HG03175 (cell line): Measurements from ENCODE around the gene ADAMTS17.

Experiments used
- ATAC-seq: cut with Tn5 transposase; IDR thresholded peaks from one replicate; pipeline ENCODE4 v1.9.1; 2021; ENCODE audit warnings: mild to moderate bottlenecking, moderate library complexity; ENCODE audit not compliant: unreplicated experiment

ADAMTS17 gene

DNA sequence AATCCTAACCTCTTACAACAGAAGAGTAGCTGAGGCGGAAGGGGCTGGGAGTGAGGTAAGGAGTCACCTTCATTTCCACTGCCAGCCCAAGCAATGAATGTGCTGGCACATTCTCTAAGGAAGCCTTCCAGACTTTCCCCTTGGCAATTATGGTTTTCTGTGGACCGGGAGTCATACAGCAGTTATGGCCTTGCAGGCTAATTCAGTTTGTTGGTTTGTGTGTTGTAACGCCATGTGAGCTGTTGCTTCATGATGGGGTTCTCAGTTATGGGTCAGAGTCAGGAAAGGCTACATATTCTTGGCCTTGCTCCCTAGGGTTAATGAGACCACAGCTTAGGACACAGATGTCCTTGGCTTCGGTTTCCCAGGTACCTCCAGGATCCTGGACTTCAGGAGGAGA is 137.0 kb downstream of the ADAMTS17 start:
- ATAC-seq, result no peak

DNA sequence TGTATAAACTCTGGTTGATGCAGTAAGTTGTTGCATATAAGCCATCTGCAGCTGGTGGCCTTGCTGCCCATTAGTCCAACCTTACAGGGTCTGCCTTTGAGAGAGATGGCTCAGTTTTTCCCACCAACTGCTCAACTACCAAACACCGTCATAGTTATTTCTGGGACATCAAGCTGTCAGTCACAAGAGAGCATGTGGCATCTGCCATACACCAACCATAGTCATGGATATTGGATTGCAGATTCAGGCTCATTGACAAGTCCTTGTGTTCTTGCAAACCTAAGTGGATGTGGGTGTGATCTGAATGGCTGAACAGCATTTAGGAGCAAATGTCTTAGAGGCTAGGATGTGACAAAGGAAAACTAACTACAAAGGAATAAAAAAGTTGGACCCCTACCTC is 137.6 kb downstream of the ADAMTS17 start:
- ATAC-seq, result no peak

DNA sequence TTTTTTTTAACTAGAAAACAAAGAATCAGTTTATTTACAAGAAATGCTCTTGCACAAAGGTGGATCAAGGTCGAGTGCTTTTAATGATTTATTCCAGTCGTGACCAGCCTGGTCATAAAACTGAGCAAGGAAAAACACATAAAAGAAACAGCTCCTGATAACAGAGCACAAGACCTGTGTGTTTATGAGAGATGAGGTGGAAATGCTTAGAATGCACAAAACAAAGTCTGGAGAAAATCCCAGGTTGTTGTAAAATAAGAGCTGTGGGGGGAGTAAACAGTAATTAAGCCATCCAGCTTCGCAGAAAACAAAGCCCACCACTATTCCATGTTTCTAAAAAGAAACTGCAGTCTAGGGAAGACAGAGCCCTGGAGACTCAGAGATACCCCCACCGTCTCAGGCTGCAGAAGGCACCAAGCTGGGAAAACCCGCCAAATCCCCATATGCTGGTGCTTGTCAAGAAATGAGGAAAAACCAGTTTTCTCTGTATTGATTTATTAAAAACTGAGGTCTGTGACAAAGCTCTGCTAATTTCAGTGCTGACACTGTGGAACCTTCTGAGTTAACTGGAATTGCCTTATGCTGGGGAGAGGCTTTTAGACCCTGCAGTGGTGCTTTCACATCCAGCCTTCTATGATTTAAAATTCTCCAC is 139.3 kb downstream of the ADAMTS17 start:
- ATAC-seq, result no peak

DNA sequence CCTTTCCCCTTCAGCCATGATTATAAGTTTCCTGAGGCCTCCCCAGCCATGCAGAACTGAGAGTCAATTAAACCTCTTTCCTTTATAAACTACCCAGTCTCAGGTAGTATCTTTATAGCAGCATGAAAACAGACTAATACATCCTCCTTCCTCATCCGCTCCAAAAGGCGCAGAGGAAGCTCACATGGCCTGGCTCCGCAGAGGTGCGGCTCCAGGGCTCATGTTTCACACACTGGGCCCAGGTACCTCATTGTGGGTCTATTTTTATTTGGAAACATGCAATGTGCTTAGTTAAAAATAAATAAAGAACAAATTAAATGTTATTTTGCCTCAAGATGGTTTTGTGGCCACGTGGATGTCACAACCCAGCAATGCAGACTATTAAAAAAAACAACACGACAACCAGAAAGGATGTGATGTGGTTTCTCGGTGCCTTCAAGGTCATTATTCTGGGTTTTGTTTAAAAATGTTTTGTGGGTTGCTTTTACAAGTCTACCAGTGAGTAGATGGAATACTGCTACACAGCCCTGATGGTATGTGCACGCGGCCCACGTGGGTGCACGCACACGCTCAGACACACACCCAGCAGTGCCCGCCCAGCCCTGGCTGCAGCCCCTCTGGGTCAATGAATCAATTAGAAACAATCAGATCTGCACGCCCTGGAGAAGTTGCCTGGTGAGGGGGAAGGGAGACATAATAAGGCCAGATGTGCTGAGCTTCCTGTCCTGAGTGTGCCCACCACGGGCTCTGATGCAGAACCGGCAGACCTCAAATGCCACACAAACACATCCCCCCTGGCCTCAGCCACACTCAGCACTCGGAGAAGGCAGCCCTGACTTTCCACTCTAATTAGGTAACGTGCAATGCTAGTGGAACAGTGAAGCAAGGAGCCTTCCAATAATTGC is 140.1 kb downstream of the ADAMTS17 start:
- peak; percentile 54 for ATAC-seq

DNA sequence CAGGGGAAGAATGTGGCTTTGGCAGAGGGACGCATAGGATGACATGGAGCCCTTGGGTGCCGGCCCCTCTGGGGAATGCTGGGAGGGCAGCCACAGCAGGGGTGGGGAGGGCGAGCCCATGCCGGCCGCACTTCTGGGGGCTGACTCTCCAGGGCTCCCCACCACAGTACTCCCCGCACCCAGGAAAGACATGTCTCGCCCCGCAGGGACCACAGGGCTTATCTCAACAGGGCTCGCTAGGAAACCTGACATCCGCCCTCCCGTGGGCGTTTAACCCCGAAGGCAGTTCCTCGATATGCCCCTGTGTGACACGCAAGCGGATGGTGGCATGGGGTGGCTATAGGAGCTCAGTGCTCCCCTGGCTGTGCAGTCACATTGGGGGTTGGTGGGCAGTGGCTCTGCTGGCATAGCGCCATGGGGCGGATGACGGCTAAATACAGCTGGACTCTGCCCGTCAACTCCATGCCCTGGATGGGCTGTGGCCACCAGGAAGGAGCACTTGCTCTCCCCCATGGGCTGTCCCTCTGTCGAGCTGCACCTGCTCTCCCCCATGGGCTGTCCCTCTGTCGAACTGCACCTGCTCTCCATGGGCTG is 141.4 kb downstream of the ADAMTS17 start:
- ATAC-seq, result no peak

DNA sequence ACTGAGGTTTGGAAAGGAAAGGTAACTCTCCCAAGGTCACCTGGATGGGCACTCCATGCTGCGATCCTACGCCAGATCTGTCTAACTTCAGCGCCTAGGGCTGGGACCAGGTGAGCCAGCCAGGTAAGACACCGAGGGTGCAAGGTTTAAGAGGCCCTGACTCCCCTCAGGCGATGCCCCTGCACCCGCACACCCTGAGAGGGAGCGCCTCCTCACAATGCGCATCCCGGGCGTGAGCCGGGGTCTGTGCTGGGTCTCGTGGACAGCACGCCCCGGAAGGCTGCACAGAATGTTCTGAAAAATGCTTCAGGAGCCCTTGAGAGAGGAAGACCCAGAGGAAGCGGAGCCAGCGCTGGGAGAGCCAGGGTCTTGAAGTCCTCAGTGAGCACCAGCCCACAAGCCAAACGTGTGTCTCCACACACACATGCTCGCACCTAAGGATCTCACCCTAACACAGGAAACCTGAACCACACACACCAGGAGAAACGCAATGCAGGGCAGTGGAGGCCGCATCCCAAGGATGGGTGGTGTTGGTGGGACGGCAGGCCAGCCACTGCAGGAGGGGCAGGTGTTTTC is 142.0 kb downstream of the ADAMTS17 start:
- no peak for ATAC-seq

DNA sequence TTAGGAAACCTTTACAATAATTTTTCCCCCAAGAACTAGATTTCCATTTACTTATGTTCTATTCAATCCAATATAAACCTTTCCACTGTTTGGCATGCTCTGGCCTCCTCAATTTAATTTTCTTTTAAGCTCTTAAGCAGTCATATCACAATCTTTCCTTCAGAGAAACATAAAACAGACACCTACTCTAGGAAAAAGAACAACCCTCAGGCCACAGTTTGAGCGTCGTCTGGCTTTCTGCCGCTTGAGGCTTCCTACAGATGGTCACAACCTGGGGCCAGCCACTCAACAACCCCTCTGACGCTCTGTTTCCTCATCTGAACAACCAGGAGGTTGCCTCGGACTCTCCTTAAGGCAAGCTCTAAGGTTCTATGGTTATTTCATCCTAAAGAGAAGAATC is 143.3 kb downstream of the ADAMTS17 start:
- no peak for ATAC-seq

DNA sequence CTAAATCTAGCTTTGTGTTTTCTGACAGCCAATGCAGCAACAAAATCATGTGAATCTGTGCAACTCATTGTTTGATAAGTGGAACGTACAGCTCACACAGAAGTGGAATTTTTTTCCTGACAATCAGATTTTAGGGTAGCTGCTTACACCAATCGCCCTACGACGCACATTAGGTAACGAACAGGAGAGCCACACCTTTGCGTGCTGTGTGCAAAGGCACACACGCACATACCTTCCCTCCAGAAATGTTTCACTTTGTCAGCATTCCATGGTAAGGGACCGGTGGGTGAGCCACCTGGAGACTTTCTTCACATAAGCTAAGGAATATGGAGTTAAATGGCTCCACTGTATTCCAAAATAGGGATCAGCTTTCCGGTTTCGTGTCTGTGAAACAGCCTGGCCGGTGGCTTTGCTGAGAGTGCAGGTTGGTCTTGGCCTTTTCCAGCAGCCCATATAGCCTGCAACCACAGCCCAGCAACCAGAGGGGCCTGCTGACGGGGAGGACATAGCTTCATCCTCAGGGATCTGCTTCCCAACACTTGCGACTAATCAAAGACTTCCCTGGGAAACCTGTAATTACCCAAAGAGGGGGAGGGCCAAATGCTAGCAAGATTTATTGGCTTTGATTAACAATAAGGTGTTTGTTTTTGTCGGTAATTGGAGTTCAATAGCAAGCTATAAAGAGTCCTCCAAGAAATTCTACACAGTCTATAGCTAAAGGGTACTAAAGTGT is 145.3 kb downstream of the ADAMTS17 start:
- no peak for ATAC-seq

DNA sequence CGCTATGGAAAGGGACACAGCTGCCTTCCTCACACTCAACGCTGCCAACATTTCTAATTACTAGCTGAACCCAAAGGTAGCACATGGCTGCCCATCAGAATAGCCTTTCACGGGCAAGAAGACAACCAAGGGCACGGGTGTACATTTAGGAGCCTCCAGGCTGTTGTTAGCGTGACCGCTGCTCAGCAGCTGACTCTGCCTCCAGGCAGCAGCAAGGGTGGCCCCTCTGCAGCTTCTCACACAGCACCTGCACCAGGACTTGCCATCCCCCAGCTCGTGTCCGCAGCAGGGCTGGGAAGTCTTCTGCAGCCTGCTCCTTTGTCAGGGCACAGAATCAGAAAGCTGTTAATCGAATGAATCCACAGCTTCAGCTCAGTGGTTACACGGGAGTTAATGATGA is 146.8 kb downstream of the ADAMTS17 start:
- ATAC-seq, result no peak

DNA sequence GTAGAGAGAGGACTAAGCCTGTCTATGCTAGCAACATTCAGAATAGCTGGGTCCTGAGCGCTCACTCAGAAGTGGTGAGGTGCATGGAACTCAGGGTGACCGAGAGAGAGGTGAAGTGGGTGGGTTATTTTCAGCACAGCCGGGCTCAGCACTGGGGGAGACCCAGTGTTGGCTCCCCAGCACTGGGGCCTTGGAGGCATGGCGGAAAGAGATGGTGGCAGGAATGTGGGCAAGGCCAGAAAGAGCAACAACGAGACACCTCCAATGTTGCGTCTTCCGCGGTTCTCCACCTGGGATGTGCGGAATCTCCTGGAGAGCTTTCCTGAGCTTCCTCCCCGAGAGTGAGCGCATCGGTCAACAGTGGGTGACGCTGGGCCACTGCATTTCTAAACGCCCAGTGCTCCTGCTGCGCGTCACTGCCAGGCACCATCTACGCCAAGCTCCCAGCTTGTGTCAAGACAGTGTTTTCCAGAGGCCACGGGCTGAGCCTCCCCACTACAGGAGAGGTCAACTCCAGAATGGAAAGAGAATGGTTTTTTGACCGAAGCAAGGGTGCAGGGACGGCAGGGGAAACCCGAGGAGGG is 148.4 kb downstream of the ADAMTS17 start:
- ATAC-seq, result no peak

DNA sequence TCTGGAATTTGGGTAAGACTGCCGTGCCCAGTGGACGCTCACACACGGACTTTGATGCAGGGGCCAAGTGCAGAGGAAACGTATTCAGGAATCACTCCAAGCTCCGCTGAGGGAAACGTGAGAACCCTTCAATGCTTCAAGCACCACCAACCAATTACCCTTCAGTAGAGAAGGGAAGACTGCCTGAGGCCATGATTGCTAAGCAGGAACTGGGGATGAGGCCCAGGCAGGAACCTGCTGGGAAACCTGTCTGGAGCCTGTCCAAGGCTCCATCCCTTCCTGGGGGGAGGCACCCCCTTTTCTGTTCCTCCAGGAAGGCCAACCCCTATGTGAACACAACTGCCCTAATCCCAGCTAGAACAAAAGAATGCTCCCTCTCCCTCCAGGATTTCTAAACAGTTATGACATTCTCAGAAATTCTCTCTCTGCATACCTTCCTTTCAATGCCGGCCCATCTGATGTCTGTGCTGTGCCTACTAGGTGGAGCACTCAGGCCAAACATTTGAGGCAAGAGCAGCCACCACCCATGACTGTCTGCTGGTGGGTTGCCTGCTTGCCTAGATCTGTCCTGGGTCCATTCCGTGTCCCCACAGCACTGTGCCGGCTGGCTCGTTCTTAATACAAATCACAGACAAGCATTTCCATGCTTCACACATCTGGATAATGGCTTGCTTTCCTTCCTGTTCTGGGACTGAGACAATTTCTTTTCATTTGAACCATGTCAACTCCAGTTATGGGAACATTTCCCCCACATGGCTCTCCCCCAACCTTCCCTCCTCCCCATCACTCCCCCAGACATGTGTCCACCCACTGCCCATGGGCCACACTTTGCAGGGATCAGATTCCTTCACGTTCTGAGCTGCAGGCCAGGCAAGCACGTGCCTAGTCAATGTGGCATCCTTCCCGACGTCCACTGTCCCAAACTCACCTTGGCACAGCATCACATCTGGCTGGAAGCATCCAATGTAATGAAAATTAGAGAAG is 149.4 kb downstream of the ADAMTS17 start:
- no peak for ATAC-seq

DNA sequence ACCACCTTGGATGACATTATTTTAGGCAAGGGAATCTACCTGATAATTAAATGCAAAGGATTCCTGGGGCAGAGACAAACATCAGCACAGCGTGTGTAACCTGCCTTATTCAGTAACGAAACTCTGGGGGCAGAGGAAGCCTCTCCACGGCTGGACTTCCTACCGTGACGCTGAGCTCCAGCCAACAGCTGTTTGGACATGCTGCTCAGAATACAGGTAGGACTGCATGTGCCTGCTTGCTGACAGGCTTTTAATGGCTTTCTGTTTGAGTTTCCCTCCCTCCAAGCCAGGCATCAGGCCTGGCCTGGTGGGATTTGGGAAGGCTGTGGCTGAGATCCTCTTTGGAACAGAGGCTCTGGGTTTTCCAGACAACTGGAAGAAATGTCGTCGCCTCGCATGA is 150.6 kb downstream of the ADAMTS17 start:
- no peak for ATAC-seq

DNA sequence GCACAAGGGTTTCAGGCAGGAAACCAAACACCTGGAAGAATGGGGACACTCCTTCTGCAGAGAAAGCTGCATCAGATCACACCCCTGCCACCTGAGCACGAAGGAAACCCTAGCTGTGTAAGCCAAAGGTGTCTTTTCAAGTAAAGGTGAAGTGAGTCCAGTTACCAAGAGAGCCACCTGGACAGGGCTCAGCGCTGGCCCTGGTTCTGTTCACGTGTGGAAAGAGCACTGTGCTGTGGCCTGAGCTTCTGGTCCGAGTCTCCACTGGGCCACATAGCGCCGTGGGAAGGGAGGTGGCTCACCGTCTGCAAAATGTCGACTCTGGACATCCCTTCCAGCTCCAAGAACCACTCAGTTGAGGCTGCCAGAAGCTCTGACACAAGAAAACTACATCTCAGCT is 151.1 kb downstream of the ADAMTS17 start:
- no peak for ATAC-seq

DNA sequence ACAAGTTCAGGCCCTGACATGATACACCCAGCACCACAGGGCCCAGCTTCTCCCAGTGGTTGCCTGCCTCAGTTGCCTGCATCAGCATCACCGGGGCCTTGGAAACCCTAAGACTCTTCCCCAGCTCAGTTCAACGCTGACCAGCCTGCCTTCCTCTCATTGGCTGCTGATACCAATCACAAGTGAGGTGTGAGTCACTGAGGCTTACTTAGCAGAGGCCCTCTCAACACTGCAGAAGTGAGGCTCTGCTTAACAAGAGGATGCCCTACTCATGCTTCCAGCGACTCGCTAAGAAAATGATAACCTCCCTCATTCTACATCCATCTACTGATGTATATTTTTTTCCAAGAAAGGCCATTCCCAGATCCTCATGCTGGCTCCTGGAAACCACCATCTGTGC is 151.9 kb downstream of the ADAMTS17 start:
- no peak for ATAC-seq

DNA sequence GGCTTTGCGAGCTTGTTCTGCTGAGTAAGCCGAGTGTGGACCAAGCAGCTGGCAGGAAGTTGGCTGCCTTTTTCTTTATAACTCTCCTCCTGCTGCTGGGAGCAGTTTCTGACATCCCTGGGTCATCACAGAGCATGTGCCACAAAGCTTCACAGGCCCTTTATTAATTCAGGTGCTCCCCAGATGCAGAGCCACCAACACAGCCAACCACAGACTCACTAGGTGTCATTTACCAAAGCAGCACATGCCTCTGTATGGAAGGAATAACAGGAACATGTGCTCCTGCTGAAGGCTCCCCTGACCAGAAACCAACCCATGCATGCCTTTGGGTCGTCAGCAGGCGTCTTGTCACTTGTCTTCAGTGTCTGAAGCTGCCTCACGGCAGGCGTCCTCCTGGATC is 152.5 kb downstream of the ADAMTS17 start:
- ATAC-seq, result no peak

DNA sequence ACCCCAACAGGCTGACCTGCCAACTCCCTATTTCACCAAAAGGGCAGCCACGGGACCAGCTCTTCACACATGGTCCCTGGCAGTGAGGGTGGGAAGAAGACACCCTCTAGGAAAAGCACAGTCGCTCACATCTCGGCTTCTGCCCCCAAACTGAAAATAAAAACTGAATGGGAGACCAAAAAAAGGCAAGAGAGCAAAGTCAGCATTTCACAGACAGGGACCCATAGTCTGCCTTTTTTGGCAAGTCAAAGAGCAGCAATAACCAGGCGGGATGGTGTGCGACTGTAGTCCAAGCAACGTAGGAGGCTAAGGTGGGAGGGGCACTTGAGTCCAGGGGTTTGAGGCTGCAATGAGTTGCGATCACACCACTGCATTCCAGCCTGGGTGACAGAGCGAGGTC is 154.1 kb downstream of the ADAMTS17 start:
- no peak for ATAC-seq

DNA sequence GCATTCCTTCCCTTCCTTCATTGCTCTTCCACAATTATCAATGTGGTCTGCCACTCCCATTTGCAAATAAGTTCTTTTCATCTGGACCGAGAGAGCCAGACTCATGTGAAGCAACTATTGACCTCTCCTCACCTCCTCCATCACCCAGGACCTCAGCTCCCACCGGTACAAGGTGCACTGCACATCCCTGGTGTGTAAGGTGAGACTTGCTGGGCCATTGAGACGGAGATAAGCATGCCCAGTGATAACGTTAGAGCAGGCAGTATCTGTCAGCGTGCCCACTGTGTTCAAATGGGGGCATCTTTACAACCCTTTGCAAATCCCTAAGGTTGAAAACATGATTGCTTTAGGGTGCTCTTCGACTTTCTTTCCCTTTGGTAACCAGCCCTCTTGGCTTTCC is 154.8 kb downstream of the ADAMTS17 start:
- ATAC-seq, result no peak

DNA sequence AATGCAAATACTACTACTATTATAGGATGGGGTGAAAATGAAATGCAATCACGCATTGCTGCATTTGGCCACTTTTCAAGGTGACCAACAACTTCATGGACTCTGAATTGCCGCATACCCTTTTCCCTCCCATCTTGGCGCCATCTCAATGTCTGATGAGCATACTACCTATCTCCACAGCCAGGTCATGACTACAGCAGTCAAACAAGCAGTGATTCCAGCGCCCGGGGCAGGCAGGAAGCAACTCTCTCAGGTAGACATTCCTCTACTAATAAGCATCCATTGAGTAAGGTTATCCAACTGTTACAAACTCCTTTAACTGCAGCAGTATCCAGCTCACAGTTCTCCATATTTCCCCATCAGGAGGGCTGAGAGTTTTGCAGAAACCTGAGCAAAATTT is 155.4 kb downstream of the ADAMTS17 start:
- ATAC-seq, result no peak

DNA sequence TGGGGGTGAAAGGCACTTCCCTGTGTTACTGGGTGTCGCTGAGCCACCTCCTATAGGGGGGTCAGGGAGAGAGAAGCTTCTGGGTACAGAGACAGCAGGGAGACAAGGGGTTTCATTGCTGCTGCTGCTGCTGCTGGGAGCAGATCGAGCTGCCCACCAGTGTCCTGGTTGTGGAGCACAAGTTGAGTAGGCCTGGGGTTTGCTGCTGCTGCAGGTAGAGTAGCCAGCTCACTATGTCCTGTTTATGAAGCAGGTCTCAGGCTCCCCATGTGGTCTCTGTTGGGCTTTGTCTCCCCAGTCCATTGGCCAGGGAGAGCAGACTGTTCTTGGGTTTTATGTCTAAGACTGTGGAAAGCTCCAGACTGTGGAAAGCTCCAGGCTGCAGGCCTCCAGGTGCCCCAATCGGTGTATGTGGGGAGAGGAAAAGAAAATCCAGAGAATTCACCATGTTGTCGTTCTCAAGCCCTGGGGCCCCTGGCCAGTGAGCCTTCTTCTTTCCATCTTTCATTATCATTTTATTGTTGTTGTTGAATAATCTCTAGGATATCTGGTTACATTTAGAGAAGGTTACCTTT is 157.8 kb downstream of the ADAMTS17 start:
- no peak for ATAC-seq
